Brain pericyte (primary cell): ENCODE data around the gene CAV3.
"Not testable (repeated sequence)": the region's sequence is repeated elsewhere in the genome, so short reads cannot be mapped to it uniquely, and the experiment has no call there.

ENCODE experiments used
- DNase-seq: peaks from one replicate; pipeline ENCODE4 v3.0.0-alpha.2; 2012; ENCODE audit warnings: low read depth, low spot score

CAV3 gene

GRCh38 chr3:8733332-8734094, at the start of gene CAV3:
Gene CAV3 (plus strand): TSS chr3:8733802. CDS start chr3:8733877, 75 bp downstream.
- no peak for DNase-seq

GRCh38 chr3:8684992-8685391, 48.6 kb upstream of the CAV3 start:
- DNase-seq = not testable (repeated sequence)

GRCh38 chr3:8691295-8691694, 42.3 kb upstream of the CAV3 start:
- DNase-seq = not testable (repeated sequence)

GRCh38 chr3:8702560-8702959, 31.0 kb upstream of the CAV3 start:
- no peak for DNase-seq

GRCh38 chr3:8705575-8705974, 28.0 kb upstream of the CAV3 start:
- no peak for DNase-seq

DNA sequence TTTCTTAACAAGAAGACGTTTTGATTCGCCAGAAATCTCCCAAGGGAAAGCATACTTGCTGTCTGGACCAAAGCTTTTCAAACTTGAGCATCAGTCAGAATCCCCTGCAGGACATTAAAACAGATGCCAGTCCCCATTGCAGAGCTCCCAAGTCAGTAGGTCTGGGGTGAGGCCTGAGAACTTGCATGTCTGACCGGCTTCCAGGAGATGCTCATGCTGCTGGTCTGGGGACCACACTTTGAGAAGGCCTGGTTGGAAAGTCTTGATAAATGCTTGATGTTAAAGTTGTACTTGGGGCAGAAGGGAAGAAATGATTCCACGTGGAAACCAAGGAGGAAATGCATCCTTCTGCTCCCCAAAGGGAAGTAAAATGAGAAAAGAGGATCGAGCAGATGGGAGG, 24.3 kb upstream of the CAV3 start:
- no peak for DNase-seq

DNA sequence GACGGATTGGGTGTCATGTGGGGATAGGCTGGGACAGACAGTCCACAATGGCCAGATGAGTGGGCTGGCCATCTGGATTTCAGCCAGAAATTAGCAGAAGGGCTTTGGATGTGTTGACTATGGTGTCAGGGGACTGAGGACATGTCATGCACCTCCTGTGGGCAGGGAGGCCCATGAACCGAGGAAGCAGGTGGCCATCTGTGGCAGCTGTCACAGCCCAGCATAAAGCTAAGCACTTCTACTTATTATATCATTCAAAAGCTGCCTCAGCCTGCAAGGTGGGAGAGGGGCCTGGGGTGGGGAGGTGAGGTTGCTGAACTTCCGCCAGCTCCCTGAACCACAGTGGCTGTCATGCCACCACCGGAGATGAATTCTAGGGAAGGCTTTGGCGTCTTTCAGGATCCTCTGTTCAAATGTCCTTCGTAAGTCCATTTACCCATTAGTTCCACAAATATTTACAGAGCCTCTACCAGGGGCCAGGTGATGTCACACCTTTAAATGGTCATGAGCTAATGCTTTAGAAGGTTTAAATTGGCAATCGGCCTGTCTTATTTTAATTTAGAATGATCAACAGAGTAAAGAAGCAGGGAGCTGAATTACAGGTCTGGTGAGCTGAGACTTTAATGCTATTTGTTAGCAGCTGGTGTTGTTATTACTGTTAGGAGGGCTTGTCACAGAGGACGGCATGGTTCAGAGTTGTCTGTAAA, 23.6 kb upstream of the CAV3 start:
- no peak for DNase-seq

- no peak for DNase-seq
These were observed 21.3 kb upstream of the CAV3 start for GRCh38 chr3:8712045-8712907.

- no peak for DNase-seq
These were observed 20.7 kb upstream of the CAV3 start for GRCh38 chr3:8712908-8713255.

GRCh38 chr3:8713901-8714759, 19.5 kb upstream of the CAV3 start:
- DNase-seq = no peak

- not testable (repeated sequence) for DNase-seq
These were observed 17.8 kb upstream of the CAV3 start for GRCh38 chr3:8715757-8716156.

GRCh38 chr3:8722808-8723207, 10.8 kb upstream of the CAV3 start:
- no peak for DNase-seq

DNA sequence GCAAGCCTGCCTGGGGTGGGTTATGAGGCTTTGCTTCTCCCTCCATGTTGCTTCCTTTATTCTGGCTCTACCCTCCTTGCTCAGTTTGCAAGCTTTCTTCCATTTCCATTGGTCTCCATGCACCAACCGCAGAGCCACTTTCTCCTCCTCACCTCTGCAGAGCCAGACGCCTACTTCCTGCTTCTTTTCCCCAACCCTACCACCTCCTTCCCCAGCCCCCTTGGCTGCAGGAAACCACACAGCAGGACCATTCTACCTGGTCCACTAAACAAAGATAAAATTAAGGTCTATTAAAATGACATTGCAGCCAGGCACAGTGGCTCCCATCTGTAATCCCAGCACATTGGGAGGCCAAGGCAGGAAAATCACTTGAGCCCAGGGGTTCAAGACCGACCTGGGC, 10.0 kb upstream of the CAV3 start:
- DNase-seq = no peak

- no peak for DNase-seq
These were observed 9.4 kb upstream of the CAV3 start for GRCh38 chr3:8724108-8724752.

DNA sequence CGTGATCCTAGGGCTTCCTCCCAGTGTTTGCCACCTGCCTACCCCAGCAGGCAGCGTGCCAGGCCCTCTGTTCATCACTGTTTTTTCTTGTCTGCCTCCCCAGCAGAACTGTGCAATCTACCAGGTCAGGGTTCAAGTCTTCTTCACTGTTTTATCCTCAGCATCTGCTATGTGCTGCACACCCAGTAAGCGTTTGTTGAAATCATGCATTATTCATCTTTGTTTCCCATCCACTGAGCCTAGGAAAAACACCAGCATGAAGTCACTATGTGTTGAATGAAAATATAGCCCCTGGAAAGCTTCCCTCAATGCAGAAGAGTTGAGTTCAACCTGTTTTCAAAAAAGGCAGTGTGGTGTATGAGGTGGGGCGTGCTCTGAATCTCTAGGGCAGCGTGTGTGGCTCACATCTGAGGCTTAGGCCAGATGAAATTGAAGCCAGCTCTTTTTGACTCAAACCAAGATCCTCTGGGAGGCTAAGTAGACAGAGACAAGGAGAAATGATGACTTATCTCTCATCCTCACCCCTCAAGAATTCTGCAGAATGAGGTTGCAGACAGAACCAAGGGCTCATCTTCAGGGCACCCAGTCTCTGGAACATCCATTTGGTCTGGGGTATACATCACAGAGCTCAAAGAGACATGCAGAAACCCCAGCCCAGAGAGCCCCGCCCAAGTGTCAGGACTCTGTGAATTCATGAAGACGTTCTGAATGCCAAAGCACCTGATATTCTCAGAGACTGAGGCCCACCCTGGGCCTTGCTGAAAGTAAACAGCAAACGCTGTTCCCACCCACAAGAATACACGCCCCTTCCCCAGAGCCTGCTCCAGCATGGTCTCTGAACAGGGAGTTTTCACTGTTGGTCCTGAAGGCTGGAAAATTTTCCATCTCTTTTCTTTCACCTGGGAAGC, 5.7 kb upstream of the CAV3 start:
- no peak for DNase-seq

DNA sequence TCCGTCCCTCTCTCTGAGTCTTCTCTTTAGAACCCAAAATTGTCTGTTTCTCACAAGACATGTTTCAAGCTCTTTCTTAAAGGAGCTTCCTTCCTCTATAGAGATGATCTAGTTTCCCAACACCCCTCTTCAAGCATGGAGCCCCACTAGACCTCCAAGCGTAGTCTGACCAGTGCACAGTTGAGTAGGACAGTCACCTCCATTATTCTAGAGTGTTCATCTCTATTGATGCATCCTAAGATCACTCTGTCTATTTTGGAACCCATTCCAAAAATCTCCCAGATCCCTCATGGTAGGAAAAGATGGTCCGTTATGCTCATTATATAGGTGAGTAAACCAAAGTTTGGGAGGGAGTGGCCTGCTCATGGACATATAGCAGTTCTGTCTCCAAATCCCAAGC, 4.1 kb upstream of the CAV3 start:
- DNase-seq = no peak

DNA sequence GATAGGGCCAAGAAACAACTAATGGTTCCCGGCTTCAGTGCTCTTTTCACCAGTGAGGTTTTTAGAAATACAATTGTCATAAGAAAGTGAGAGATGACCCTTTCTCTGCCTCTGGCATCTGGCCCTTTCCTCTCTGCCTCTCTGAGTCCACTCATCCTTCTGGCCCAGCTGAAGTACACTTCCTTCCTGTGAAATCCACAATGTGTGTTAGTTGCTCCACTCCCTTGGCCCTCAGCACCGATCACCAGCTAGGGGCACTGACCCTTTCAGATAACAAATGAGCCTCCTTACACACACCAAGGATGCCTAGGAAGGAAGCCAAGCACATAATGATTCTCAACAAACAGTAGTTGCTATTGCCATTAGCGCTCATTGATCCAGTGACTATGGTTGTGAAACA, 2.9 kb upstream of the CAV3 start:
- DNase-seq = no peak

GRCh38 chr3:8732413-8732812, 1.2 kb upstream of the CAV3 start:
- no peak for DNase-seq

GRCh38 chr3:8734137-8734878, 706 bp downstream of the CAV3 start:
- no peak for DNase-seq
